KMS-11 (cell line): Measurements from ENCODE around the gene VSTM4.

ENCODE experiments used
- H2AFZ ChIP-seq: fragments of 200-600 bp; sonication (generic); 2 replicates; pipeline ENCODE4 v1.6.1; 2016; ENCODE audit warnings: antibody characterized with exemption, mixed run types, low read depth
- H3K27ac ChIP-seq: fragments of 200-600 bp; sonication (generic); 2 replicates; pipeline ENCODE4 v1.6.1; 2016; ENCODE audit warnings: mild to moderate bottlenecking, mixed run types
- H3K27me3 ChIP-seq: fragments of 200-600 bp; sonication (generic); 2 replicates; pipeline ENCODE4 v1.6.1; 2017; ENCODE audit warnings: mild to moderate bottlenecking, low read depth, mixed run types, moderate library complexity; ENCODE audit not compliant: insufficient read depth
- H3K36me3 ChIP-seq: fragments of 200-600 bp; sonication (generic); 2 replicates; pipeline ENCODE4 v1.6.1; 2017; ENCODE audit warnings: mild to moderate bottlenecking, mixed run types; ENCODE audit not compliant: insufficient read depth
- H3K4me1 ChIP-seq: fragments of 200-600 bp; sonication (generic); 2 replicates; pipeline ENCODE4 v1.6.1; 2016; ENCODE audit warnings: mild to moderate bottlenecking, low read depth, mixed run types; ENCODE audit not compliant: poor library complexity, severe bottlenecking
- H3K4me2 ChIP-seq: fragments of 200-600 bp; sonication (generic); 2 replicates; pipeline ENCODE4 v1.7.0; 2016; ENCODE audit warnings: mild to moderate bottlenecking, mixed run types
- H3K4me3 ChIP-seq: fragments of 200-600 bp; sonication (generic); IDR thresholded peaks from 2 replicates; pipeline ENCODE4 v1.6.1; 2017; ENCODE audit warnings: low read depth, low read length, mixed read lengths; ENCODE audit not compliant: insufficient read depth
- H3K79me2 ChIP-seq: fragments of 200-600 bp; sonication (generic); 2 replicates; pipeline ENCODE4 v1.6.1; 2016; ENCODE audit warnings: low read depth, mixed run types; ENCODE audit not compliant: insufficient read depth
- H3K9ac ChIP-seq: fragments of 200-600 bp; sonication (generic); 2 replicates; pipeline ENCODE4 v1.6.1; 2016; ENCODE audit warnings: mild to moderate bottlenecking, mixed run types
- H4K20me1 ChIP-seq: fragments of 200-600 bp; sonication (generic); 2 replicates; pipeline ENCODE4 v1.6.1; 2016; ENCODE audit warnings: mild to moderate bottlenecking, mixed run types; ENCODE audit not compliant: insufficient read depth
- TF ChIP-seq, protein P1 (sequence below): fragments of 200-600 bp; sonication (generic); conservative IDR thresholded peaks from 2 replicates; pipeline ENCODE4 v1.6.1; 2017; ENCODE audit warnings: low read depth, mild to moderate bottlenecking, antibody characterized with exemption, low read length, moderate library complexity, mixed read lengths

Gene VSTM4

DNA sequence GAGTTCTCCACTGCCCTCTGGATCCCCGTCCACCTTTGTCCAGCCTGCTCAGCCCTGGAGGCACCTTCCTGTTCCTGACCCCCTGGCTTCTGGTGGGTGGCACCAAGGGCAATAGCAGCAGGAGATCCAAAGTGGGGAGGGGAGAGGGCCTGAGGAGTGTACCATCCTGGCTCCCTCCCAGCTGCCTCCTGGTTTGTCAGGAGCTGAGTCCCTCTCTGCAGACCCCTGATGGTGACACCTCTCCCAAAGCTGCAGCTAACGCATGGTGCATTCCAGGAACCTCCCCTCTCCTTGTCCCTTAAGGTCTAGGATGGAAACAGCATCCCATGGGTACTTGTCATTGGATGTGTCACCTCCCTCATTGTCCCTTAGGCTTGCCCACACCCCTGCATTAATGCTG, 39.6 kb downstream of the VSTM4 start:
- no peaks in the 10 kb centered on the region for H3K36me3 ChIP-seq
- H3K79me2 ChIP-seq = no peaks in the 10 kb centered on the region
- no peak overlapping the region for H3K4me3 ChIP-seq
- H3K27me3 ChIP-seq = no peaks in the 10 kb centered on the region
- TF ChIP-seq, protein P1, sequence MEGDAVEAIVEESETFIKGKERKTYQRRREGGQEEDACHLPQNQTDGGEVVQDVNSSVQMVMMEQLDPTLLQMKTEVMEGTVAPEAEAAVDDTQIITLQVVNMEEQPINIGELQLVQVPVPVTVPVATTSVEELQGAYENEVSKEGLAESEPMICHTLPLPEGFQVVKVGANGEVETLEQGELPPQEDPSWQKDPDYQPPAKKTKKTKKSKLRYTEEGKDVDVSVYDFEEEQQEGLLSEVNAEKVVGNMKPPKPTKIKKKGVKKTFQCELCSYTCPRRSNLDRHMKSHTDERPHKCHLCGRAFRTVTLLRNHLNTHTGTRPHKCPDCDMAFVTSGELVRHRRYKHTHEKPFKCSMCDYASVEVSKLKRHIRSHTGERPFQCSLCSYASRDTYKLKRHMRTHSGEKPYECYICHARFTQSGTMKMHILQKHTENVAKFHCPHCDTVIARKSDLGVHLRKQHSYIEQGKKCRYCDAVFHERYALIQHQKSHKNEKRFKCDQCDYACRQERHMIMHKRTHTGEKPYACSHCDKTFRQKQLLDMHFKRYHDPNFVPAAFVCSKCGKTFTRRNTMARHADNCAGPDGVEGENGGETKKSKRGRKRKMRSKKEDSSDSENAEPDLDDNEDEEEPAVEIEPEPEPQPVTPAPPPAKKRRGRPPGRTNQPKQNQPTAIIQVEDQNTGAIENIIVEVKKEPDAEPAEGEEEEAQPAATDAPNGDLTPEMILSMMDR = no peak
- H2AFZ ChIP-seq = no peak overlapping the region
- H4K20me1 ChIP-seq = no peaks in the 10 kb centered on the region
- H3K4me1 ChIP-seq = peaks cover 49% of the 10 kb centered on the region
- H3K27ac ChIP-seq = no peak overlapping the region
- no peak overlapping the region for H3K9ac ChIP-seq
- no peak overlapping the region for H3K4me2 ChIP-seq

DNA sequence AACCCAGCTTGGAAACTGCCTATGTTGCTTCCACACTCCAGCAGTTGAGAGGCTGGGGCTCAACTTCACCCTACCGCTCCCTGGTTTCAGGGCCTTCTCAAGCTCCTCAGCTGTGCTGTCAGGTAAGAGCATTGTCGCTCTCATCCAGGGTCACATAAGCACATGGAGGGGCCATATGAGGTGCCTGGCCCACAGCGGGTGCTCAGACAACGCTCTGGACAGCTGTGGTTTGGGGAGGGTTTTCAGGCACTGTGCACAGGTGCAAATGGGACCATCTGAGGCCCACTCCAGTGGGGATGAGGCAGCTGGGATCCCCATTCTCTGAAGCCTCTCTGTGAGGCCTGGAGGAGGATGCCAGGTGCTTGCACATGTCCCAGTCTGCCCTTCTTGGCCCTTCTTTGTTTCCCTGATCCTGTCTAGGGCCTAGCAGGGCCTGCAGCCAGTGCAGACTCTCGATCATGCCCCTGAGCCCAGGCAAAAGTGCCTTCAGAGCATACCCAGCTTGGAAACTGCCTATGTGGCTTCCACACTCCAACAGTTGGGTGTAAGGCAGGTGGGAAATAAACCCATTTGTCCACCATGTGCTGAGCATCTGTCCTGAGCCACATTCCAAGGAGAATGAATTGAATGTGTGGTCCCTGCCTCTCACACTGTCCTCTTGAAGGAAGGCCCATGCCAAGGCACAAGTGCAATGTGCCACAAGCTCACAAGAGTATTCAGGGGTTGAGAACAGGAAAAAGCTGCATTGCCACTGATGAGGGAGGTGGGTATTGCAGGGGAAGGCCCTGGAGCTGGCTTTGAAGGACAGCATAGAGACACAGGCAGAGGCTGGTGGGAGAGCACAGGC, 40.3 kb downstream of the VSTM4 start:
- TF ChIP-seq, protein P1 = no peak
- H3K4me3 ChIP-seq = no peak overlapping the region
- H3K4me1 ChIP-seq = peaks cover 42% of the 10 kb centered on the region
- no peaks in the 10 kb centered on the region for H4K20me1 ChIP-seq
- H2AFZ ChIP-seq = no peak overlapping the region
- no peak overlapping the region for H3K4me2 ChIP-seq
- no peaks in the 10 kb centered on the region for H3K27me3 ChIP-seq
- H3K36me3 ChIP-seq = no peaks in the 10 kb centered on the region
- no peak overlapping the region for H3K27ac ChIP-seq
- no peaks in the 10 kb centered on the region for H3K79me2 ChIP-seq
- H3K9ac ChIP-seq = no peak overlapping the region

DNA sequence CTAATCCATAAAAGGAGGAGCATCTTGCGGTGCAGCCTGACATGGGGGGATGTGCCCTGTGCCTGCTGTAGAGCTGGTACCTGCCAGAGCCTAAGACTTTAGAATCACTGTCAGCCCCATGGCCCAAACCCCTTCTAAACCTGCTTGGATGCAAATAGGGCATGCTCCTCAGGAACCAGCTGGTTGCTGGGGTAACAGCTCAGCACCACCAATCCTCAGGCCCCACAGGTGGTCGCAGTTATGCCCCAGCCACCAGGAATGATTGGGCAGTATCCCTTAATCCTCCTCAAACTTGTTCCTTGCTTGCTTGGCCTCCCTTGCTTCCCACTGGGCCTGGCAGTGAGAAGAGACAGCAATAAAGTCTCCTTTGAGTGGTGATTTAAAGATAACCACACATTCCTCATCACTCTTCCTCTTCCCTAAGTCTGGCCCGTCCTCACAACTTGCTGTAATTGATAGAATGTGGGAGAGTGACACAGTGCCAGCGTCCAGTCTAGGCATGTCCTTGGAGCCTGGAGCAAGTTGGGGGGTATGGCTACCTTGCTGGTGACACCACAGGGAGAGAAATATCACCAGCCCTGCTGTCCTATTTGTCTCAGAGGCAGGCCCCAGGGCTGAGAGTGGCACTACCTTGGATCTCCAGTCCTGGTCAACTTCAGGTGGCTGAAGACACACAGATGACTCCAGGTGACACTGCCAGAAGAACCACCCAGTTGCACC, 43.0 kb downstream of the VSTM4 start:
- Histone ChIP-seq H3K4me1 (peaks cover 15% of the 10 kb centered on the region), H3K4me2 (no peak overlapping the region), H3K27me3 (no peaks in the 10 kb centered on the region), H2AFZ (no peak overlapping the region), H3K36me3 (no peaks in the 10 kb centered on the region), H3K79me2 (no peaks in the 10 kb centered on the region), H3K27ac (no peak overlapping the region), H3K4me3 (no peak overlapping the region), H3K9ac (no peak overlapping the region), H4K20me1 (no peaks in the 10 kb centered on the region)
- TF ChIP-seq, protein P1 = no peak

DNA sequence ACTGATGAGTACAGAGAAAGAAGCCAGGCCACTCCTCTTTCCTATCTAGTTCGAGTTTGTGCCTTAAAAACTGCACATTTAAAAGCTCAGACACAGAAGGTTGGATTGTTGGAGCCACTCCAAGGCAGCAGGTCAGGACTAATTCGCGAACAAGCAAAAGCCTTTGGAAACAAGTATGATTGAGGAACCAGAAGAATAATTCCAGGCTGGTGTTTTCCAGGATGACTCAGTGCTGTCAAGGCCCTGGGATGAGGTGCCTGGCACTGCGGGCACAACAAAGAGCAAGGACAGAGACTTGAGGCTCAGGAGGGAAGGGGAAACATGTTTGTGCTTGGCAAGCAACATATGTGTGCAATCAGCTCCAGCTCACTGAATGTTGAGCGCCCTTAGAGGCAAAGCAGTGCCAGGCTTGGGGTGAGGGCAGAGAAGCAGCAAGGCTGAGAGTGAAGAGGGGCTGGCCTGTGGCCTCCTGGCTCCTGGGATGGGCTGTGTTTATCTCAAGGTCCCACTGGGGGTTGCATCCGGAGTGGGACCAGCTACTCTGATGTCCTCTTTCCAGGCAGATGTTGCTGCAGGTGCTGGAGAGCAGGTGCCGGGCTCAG, 44.1 kb downstream of the VSTM4 start:
- no peak overlapping the region for H3K4me2 ChIP-seq
- TF ChIP-seq, protein P1 = no peak
- H3K4me1 ChIP-seq = peaks cover 4% of the 10 kb centered on the region
- H3K79me2 ChIP-seq = no peaks in the 10 kb centered on the region
- H3K27ac ChIP-seq = no peak overlapping the region
- H3K9ac ChIP-seq = no peak overlapping the region
- H4K20me1 ChIP-seq = no peaks in the 10 kb centered on the region
- H2AFZ ChIP-seq = no peak overlapping the region
- no peak overlapping the region for H3K4me3 ChIP-seq
- no peaks in the 10 kb centered on the region for H3K27me3 ChIP-seq
- H3K36me3 ChIP-seq = no peaks in the 10 kb centered on the region
